IPS-18a (cell line): ENCODE measurements around the gene DNAH17.

Experiments used
- H3K27ac ChIP-seq: one replicate; pipeline ENCODE4 v1.5.1; 2013; ENCODE audit warnings: low read length
- H3K27me3 ChIP-seq: one replicate; pipeline ENCODE4 v1.6.1; 2013; ENCODE audit warnings: mild to moderate bottlenecking, low read length; ENCODE audit not compliant: control insufficient read depth, insufficient read depth
- H3K36me3 ChIP-seq: one replicate; pipeline ENCODE4 v1.6.1; 2013; ENCODE audit warnings: low read depth, low read length; ENCODE audit not compliant: control insufficient read depth
- H3K4me1 ChIP-seq: one replicate; pipeline ENCODE4 v1.6.1; 2013; ENCODE audit warnings: low read depth, low read length; ENCODE audit not compliant: control insufficient read depth
- H3K4me3 ChIP-seq: one replicate; pipeline ENCODE4 v1.5.1; 2013; ENCODE audit warnings: low read length
- H3K9ac ChIP-seq: one replicate; pipeline ENCODE4 v1.6.1; 2013; ENCODE audit warnings: mild to moderate bottlenecking, low read length, moderate library complexity
- H3K9me3 ChIP-seq: one replicate; pipeline ENCODE4 v1.6.1; 2013; ENCODE audit warnings: low read depth, low read length; ENCODE audit not compliant: control insufficient read depth

DNAH17 gene

GRCh38 chr17:78414178-78415162 is 162.7 kb downstream of the DNAH17 start:
- H3K36me3 ChIP-seq: peaks cover 19% of the 10 kb centered on the region
- H3K4me1 ChIP-seq: no peaks in the 10 kb centered on the region
- H3K9me3 ChIP-seq: no peaks in the 10 kb centered on the region
- H3K27ac ChIP-seq: no peak overlapping the region
- H3K4me3 ChIP-seq: no peak overlapping the region
- no peak overlapping the region for H3K9ac ChIP-seq
- no peaks in the 10 kb centered on the region for H3K27me3 ChIP-seq

- Histone ChIP-seq H3K9ac (no peak overlapping the region), H3K4me3 (no peak overlapping the region), H3K36me3 (peaks cover 12% of the 10 kb centered on the region), H3K4me1 (no peaks in the 10 kb centered on the region), H3K27me3 (no peaks in the 10 kb centered on the region), H3K9me3 (no peaks in the 10 kb centered on the region), H3K27ac (no peak overlapping the region)
Observed at GRCh38 chr17:78412403-78412802, 164.8 kb downstream of the DNAH17 start.

- Histone ChIP-seq H3K4me3 (no peak overlapping the region), H3K27ac (no peak overlapping the region), H3K4me1 (no peaks in the 10 kb centered on the region), H3K9me3 (no peaks in the 10 kb centered on the region), H3K27me3 (no peaks in the 10 kb centered on the region), H3K9ac (no peak overlapping the region), H3K36me3 (peaks cover 7% of the 10 kb centered on the region)
Observed at GRCh38 chr17:78411241-78411857, 165.8 kb downstream of the DNAH17 start.

GRCh38 chr17:78409191-78409928 is 167.8 kb downstream of the DNAH17 start:
- no peaks in the 10 kb centered on the region for H3K9me3 ChIP-seq
- H3K36me3 ChIP-seq: peaks cover 7% of the 10 kb centered on the region
- no peak overlapping the region for H3K4me3 ChIP-seq
- no peak overlapping the region for H3K9ac ChIP-seq
- no peaks in the 10 kb centered on the region for H3K4me1 ChIP-seq
- no peaks in the 10 kb centered on the region for H3K27me3 ChIP-seq
- H3K27ac ChIP-seq: no peak overlapping the region

GRCh38 chr17:78408476-78409050 is 168.6 kb downstream of the DNAH17 start:
- Histone ChIP-seq H3K27me3 (no peaks in the 10 kb centered on the region), H3K9me3 (no peaks in the 10 kb centered on the region), H3K27ac (no peak overlapping the region), H3K9ac (no peak overlapping the region), H3K4me3 (no peak overlapping the region), H3K4me1 (no peaks in the 10 kb centered on the region), H3K36me3 (peaks cover 12% of the 10 kb centered on the region)

GRCh38 chr17:78407387-78408000 is 169.7 kb downstream of the DNAH17 start:
- Histone ChIP-seq H3K36me3 (peaks cover 22% of the 10 kb centered on the region), H3K4me3 (no peak overlapping the region), H3K4me1 (no peaks in the 10 kb centered on the region), H3K9ac (no peak overlapping the region), H3K27me3 (no peaks in the 10 kb centered on the region), H3K27ac (no peak overlapping the region), H3K9me3 (no peaks in the 10 kb centered on the region)

GRCh38 chr17:78406920-78407319 is 170.3 kb downstream of the DNAH17 start:
- H3K4me3 ChIP-seq: no peak overlapping the region
- H3K27ac ChIP-seq: no peak overlapping the region
- no peak overlapping the region for H3K9ac ChIP-seq
- H3K9me3 ChIP-seq: no peaks in the 10 kb centered on the region
- H3K36me3 ChIP-seq: peaks cover 22% of the 10 kb centered on the region
- no peaks in the 10 kb centered on the region for H3K4me1 ChIP-seq
- no peaks in the 10 kb centered on the region for H3K27me3 ChIP-seq

- Histone ChIP-seq H3K9ac (no peak overlapping the region), H3K4me3 (no peak overlapping the region), H3K36me3 (peaks cover 26% of the 10 kb centered on the region), H3K9me3 (no peaks in the 10 kb centered on the region), H3K27ac (no peak overlapping the region), H3K27me3 (no peaks in the 10 kb centered on the region), H3K4me1 (no peaks in the 10 kb centered on the region)
Observed at GRCh38 chr17:78406396-78406795, 170.8 kb downstream of the DNAH17 start.

- H3K27me3 ChIP-seq: no peaks in the 10 kb centered on the region
- H3K4me3 ChIP-seq: no peak overlapping the region
- no peak overlapping the region for H3K9ac ChIP-seq
- H3K9me3 ChIP-seq: no peaks in the 10 kb centered on the region
- H3K4me1 ChIP-seq: no peaks in the 10 kb centered on the region
- no peak overlapping the region for H3K27ac ChIP-seq
- H3K36me3 ChIP-seq: peaks cover 52% of the 10 kb centered on the region
Observed at GRCh38 chr17:78403822-78404221, 173.4 kb downstream of the DNAH17 start.

- Histone ChIP-seq H3K36me3 (peaks cover 65% of the 10 kb centered on the region), H3K4me1 (no peaks in the 10 kb centered on the region), H3K9me3 (no peaks in the 10 kb centered on the region), H3K27me3 (no peaks in the 10 kb centered on the region), H3K27ac (no peak overlapping the region), H3K9ac (no peak overlapping the region), H3K4me3 (no peak overlapping the region)
Observed at GRCh38 chr17:78401891-78402290, 175.3 kb downstream of the DNAH17 start.

- no peak overlapping the region for H3K27ac ChIP-seq
- no peaks in the 10 kb centered on the region for H3K4me1 ChIP-seq
- no peaks in the 10 kb centered on the region for H3K27me3 ChIP-seq
Observed at GRCh38 chr17:78401246-78401645, 175.9 kb downstream of the DNAH17 start.

More at GRCh38 chr17:78401246-78401645, 175.9 kb downstream of the DNAH17 start:
- Histone ChIP-seq H3K4me3 (no peak overlapping the region), H3K9ac (no peak overlapping the region), H3K9me3 (no peaks in the 10 kb centered on the region), H3K36me3 (peaks cover 68% of the 10 kb centered on the region)
